Measurements from ENCODE around the gene CLECL1.

- TF ChIP-seq, protein P1, sequence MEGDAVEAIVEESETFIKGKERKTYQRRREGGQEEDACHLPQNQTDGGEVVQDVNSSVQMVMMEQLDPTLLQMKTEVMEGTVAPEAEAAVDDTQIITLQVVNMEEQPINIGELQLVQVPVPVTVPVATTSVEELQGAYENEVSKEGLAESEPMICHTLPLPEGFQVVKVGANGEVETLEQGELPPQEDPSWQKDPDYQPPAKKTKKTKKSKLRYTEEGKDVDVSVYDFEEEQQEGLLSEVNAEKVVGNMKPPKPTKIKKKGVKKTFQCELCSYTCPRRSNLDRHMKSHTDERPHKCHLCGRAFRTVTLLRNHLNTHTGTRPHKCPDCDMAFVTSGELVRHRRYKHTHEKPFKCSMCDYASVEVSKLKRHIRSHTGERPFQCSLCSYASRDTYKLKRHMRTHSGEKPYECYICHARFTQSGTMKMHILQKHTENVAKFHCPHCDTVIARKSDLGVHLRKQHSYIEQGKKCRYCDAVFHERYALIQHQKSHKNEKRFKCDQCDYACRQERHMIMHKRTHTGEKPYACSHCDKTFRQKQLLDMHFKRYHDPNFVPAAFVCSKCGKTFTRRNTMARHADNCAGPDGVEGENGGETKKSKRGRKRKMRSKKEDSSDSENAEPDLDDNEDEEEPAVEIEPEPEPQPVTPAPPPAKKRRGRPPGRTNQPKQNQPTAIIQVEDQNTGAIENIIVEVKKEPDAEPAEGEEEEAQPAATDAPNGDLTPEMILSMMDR (conservative IDR thresholded peaks at IDR 0.05; ENCODE audit: low read length), result no peak
- no peak for TF ChIP-seq EZH2phosphoT487 (IDR thresholded peaks at IDR 0.05; ENCODE audit: borderline replicate concordance, low read depth, low read length)
Observed at GRCh38 chr12:9724023-9724422, 8.9 kb downstream of the CLECL1 start.
